WI38 (cell line): ENCODE measurements around the gene CBFA2T3.

ENCODE experiments used
- H3K4me3 ChIP-seq: 2 replicates; pipeline ENCODE4 v1.5.1; 2011; ENCODE audit warnings: low read depth, mild to moderate bottlenecking, control low read depth, low read length
- CTCF ChIP-seq: IDR thresholded peaks from 2 replicates; pipeline ENCODE4 v1.5.1; 2012; ENCODE audit warnings: low read depth, mild to moderate bottlenecking, control low read depth, low read length

CBFA2T3 gene

GRCh38 chr16:88830258-88830657, 146.7 kb downstream of the CBFA2T3 start:
- TF ChIP-seq CTCF: no peak
- H3K4me3 ChIP-seq: no peak overlapping the region

GRCh38 chr16:88828711-88829110, 148.3 kb downstream of the CBFA2T3 start:
- no peak for TF ChIP-seq CTCF
- H3K4me3 ChIP-seq: no peak overlapping the region

GRCh38 chr16:88827727-88828126, 149.3 kb downstream of the CBFA2T3 start:
- no peak for TF ChIP-seq CTCF
- no peak overlapping the region for H3K4me3 ChIP-seq

- no peak overlapping the region for H3K4me3 ChIP-seq
- no peak for TF ChIP-seq CTCF
Observed at GRCh38 chr16:88826070-88826840, 150.8 kb downstream of the CBFA2T3 start.

GRCh38 chr16:88825146-88825545, 151.9 kb downstream of the CBFA2T3 start:
- TF ChIP-seq CTCF: no peak
- no peak overlapping the region for H3K4me3 ChIP-seq
